NB4 (cell line): ENCODE measurements around the gene TTC34.
"Not testable (repeated sequence)": the region's sequence is repeated elsewhere in the genome, so short reads cannot be mapped to it uniquely, and the experiment has no call there.

ENCODE experiments used
- CTCF ChIP-seq: IDR thresholded peaks from one replicate; pipeline ENCODE4 v1.5.1; 2012; ENCODE audit warnings: low read depth, low read length
- POLR2A ChIP-seq: IDR thresholded peaks from 2 replicates; pipeline ENCODE4 v1.6.1; 2011; ENCODE audit warnings: mild to moderate bottlenecking; ENCODE audit not compliant: insufficient read length; ENCODE audit errors: extremely low read depth

- not testable (repeated sequence) for TF ChIP-seq CTCF, POLR2A
These were observed 42.1 kb downstream of the TTC34 start for GRCh38 chr1:2759433-2759832.
